GM19468 (cell line): ENCODE results near the gene LSP1.
"Not testable (repeated sequence)": the region's sequence is repeated elsewhere in the genome, so short reads cannot be mapped to it uniquely, and the experiment has no call there.

Experiments used
- ATAC-seq: cut with Tn5 transposase; IDR thresholded peaks from one replicate; pipeline ENCODE4 v1.9.1; 2021; ENCODE audit warnings: mild to moderate bottlenecking, moderate library complexity, moderate number of reproducible peaks; ENCODE audit not compliant: unreplicated experiment; ENCODE audit errors: extremely low read depth

LSP1 gene

DNA sequence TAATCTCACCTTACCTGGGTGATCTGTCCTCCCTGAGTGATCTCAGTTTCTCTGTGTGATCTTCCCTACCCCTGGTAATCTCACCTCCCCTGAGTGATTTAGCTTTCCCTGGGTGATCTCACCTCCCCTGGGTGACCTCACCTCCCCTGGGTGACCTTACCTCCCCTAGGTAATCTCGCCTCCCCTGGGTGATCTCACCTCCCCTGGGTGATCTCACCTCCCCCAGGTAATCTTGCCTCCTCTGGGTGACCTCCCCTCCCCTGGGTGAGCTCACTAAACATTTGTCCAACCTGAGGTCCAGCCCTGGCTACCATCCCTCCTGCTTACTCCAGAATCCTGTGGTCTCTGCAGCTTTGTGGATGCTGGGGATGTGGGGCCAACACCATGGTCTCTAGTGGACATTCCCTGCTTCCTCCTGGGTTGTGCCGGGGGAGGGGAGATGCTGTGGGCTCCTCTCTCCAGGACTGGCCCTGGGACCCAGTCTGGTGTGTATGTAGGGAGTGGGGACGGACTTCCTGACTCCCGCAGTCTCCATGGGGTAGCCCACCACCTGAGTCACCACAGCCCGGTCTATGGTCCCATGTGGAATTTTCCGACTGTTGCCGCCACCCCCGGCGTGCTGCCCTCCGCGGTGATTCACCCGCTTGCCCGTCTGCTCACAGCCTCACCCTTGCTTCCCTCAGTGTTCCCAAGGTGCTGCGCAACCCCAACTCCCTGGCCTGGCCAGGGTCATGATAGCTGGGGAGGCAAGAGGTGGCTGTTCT is 9.9 kb downstream of the LSP1 start:
- no peak for ATAC-seq

DNA sequence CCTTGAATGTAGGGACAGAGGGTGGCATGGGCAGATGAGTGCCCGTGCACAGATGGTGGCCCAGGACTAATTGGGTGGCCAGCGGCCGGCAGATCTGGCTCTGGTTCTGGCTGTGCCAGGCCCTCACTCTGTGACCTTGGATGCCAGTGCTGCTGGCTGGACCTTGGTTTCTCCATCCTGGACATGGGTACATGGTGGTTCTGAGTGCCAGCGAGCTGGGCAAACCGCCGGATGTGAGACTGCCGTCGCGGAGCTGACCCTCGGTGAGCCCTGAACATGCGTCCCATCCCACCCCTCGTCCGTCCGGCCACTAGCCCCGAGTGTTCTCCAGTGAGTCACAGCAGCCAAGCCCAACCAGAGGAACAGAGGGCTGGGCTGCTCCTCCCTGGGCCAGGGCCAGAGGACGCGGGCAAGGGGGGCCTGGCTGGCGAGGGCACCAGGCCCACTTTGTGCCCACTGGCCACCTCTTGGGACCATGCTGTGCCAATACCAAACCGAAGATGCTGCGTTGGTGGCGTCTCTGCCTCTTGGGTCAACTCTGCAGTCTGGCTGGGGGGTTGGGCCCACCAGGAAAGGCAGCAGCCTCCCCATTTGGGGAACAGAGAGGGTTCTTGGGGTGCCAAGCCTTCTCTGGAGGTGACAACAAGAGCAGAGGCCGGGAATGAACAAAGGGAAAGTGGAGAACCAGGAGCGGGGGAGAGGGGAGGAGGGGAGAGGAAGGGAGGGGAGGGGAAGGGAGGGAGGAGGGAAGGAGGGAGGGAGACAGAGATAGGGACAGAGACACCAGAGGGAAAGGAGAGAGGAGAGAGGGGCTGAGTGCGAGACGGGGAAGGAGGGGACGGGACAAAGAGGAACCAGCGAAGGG is 10.7 kb downstream of the LSP1 start:
- ATAC-seq, result no peak

DNA sequence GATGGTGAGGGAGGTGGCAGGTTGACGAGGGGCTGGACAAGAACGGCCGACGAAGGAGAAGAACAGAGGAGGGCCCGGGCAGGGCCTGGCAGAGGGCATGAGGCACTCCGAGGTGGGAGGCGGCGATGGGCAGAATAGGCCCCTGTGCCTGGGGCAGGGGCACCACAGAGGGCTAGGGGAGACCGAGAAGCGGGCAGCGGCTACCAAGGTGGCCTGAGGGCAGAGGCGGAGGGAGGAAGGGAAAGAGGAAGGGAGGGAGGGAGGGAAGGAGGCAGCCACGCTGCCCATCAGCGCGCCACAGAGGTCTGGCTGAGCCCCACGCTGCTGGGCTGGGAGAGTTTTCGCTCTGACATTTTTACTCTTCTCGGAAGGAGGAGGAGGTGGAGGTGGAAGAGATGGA is 11.3 kb downstream of the LSP1 start:
- no peak for ATAC-seq

DNA sequence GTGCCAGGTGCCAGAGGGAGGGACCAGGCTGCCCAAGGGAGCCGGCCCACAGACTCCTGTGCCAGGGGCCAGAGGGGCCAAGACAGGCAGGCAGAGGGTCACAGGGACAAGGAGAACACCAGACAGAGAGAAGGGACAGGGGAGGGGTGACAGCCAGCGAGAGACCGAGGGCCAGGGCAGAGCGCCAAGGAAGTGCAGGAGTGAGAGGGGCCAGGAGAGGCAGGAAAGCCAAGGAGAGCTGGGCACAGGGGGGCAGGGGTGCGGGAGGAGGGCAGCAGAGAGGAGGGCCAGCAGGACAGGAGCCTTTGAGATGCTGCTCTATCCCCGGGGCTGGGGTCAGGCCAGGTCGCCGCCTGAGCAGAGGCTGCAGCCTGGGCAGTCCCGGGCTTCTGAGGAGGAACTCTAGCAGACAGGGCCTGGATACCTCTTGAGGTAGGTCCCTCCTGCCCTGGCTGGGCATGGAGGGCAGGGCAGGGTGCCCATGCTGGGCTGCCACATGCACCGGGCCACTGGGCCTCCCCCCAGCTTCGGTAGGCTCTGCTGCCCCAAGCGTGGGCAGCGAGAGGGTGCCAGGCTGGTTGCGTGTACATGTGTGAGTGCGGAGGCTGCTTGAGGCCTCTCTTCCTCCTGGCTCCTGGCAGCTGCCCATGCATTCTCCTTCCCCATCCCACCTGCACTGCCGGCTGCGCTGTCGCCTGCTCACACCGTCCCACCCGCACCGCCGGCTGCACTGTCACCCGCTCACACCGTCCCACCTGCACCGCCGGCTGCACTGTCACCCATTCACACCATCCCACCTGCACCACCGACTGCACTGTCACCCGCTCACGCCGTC is 12.2 kb downstream of the LSP1 start:
- ATAC-seq, result no peak

DNA sequence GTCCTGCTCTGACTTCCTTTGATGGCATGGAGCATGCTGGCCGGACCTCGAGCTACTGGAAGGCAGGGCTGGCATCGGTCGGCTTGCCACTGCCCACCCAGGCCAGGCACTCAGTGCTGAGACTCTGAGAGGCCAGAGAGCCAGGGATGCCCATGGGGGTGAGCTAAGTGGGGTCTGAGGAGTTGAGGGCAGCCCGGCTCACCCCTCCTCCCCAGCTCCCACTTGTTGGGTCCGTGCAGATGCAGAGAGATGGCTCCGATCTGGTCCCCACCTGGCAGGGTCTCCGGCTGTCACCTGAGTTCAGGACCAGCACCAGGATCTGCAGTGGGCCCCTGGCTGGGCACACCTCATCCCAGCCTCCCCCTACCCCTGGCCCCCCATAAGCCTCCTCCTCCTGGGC is 13.3 kb downstream of the LSP1 start:
- no peak for ATAC-seq

DNA sequence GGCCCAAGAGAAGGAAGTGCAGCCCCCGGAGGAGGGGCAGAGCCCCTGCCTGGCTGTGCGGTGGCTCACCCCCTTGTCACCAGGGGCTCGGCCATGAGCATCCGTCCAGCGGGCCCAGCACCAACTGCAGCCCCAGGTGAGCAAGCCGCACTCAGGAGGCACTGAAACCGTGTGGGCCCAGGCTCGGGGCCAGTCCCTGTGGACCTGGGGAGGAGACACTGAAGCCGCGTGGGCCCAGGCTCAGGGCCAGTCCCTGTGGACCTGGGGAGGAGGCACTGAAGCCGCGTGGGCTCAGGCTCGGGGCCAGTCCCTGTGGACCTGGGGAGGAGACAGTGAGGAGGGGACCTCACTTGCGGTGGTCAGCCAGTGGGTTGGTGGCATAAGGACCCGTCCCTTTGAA is 13.9 kb downstream of the LSP1 start:
- ATAC-seq, result no peak

DNA sequence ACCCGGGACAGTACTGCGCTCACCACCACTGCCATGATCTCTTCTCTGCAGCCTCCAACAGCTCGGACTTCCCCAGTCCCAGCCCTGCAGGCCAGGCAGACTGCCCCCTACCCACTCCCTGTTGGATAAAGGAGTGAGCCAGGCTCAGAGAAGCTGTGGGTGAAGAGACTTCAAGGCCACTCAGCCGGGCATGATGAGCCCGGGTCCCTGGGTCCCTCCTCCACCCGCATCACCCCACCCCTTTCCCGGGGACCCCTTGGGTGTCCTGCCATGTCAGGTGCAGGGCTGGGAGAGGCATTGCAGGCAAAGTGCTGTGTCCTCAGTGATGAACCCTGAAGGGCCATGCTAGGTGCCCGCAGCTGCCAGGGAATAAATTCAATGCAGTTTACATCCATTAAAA is 14.5 kb downstream of the LSP1 start:
- ATAC-seq, result no peak

DNA sequence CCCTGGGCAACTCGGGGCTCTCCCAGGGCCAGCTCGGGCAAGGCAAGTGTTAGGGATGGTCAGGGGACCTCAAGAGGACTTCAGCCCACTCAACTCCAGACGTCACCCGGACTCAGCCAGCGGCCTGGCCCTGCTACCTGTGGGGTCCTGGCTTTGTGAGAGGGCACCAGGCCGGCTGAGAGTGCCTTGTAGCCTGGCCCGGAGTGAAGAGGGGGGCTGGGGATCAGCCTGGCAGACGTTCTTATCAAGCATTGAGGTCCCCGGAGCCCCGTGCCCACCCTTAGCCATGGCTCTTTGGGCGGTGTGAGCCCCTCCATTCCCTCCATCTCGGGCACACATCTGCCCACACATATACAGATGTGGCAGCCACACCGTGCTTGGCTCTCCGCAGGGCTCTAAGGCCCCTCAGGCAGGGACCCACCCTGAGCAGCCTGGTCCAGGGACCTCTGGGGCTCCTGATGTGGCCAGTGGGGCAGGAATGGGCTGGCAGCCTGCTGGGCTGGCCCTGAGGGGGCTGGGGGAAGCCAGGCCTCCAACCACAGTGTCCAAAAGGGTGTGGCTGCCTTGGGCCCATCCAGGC is 15.3 kb downstream of the LSP1 start:
- ATAC-seq, result no peak

DNA sequence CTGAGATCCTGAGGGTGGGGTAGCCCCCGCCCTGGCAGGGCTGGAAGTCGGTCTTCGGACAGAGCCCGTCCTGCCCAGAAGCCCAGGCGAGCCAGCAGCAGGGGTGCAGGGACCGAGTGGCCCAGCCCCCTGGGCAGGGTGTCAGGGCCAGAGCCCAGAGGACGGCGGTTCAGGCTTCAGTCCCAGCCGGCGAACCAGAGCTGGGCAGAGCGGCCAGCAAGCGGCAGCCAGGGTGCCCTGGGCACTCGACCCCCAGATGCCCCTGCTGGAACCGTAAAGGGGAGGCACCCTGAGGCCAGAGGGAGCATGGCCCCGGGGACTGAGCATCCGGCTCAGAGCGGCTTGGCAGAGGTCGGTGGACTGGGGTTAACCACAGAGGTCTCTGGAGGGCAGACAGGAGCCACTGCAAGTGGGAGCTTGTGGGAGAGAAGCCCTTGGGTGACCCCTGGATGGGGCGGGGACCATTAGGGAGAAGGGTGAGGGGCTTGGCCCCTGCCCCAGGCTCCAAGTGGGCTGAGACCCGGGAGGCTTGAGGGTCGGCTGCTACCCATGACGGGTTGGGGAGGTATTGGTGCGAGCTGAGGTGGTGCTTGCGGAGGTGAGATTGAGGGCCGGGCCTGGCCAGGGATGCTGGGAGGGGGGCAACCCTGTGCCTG is 15.9 kb downstream of the LSP1 start:
- no peak for ATAC-seq

DNA sequence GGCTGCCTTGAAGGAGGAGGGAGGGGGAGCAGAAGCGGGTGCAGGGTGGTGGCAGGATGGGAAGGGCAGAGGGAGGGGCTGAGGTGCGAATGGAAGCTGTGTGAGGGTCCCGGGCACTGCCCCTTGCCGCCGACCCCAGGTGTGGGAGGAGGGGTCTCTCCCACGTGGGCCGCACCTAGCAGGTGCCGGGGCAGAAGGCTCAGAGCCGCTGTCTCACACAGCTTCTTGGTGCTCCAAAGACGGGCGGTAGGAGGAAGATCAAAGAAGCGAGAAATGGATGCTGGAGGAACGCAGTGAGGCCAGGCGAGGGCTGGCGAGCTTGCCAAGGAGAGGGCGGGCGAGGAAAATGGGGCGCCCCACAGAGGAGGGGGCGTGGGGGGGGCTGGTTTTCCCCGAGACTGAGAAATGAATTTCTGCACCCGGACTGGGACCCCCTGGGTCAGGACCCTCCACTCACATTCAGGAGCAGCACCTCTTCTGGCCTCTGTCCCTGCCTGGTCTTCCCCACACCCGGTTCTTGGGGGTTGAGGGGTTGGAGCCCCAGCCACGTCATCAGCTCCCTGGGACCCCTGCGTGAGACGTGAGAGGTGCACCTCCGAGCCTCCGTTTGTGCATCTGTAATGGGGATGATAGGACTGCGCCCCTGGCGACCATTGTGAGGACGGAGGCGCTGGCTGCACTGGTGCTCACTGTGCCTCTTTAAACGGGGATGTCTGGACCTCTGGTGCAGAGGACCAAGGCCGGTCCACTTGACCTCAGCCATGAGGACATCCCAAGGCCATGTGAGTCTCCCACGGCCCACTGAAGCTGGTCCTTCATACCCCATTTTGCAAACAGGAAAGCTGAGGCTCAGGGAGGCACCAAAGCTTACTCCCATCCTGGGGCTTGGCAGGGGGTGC is 16.8 kb downstream of the LSP1 start:
- no peak for ATAC-seq

DNA sequence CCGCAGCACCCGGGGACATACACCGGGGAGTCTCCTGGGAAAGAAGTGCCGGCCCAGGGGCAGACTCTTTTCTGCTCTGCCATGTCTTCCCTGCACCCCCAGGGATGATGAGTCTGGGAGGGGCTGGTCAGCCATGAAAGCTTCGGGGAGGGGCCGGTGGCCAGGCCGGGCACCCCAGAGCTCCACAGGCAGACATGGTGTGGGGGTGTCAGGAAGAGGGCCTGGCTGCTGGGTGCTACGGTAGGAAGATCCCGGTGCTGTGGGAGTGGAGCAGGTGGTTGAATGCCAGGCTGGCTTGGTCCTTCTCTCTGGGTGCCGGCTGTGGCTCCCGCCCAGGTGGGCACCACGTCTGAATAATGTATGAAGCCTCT is 17.4 kb downstream of the LSP1 start:
- no peak for ATAC-seq

DNA sequence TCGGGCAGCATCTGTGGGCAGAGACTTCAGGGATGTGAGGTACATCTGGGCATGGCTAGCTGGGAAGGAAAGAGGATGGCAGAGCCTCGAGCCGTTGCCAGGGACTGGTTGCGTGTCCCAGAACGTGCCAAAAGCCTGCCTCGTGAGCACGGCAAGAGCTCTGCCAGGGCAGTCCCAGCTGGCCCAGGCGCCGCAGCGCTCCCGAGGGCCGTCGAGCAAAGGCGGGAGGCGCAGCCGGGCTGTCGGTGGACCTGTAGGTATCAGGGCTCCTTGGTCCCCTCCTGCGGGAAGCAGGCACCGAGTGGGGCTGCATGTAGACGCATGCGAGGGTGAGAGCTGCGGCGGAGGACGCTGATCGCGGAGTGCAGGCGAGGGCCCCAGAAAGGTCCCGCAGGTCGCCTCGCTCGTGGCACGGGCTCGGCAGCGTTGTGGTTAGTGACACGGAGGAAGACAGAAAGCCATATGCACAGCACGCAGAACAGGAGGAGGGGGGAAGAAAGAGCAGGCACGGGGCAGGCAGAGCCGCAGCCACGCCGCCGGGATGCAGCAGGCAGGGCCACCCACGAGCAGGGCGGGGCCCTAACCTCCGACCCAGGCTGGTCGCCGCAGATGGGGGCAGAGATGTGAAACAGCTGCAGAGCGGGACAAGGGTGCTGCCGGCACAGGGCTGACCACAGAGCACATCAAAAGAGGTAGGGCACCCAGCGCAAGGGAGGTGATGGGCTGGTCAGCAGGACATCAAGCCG is 18.0 kb downstream of the LSP1 start:
- no peak for ATAC-seq

DNA sequence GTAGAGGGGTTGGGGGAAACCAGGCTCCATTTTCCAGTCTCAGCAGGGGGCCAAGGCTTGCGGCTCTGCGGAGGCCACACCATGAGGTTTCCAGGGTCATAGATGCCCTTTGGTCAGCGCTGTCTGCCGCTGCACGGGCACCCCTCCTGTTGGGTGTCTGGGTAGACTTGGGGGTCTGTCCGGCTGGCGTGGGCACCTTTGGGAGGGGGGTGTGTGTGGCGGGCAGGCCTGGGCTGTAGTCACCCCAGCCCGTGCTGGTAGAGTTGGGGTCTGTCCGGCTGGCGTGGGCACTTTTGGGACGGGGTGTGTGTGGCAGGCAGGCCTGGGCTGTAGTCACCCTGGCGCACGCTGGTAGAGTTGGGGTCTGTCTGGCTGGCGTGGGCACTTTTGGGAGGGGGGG is 18.6 kb downstream of the LSP1 start:
- ATAC-seq, result no peak

DNA sequence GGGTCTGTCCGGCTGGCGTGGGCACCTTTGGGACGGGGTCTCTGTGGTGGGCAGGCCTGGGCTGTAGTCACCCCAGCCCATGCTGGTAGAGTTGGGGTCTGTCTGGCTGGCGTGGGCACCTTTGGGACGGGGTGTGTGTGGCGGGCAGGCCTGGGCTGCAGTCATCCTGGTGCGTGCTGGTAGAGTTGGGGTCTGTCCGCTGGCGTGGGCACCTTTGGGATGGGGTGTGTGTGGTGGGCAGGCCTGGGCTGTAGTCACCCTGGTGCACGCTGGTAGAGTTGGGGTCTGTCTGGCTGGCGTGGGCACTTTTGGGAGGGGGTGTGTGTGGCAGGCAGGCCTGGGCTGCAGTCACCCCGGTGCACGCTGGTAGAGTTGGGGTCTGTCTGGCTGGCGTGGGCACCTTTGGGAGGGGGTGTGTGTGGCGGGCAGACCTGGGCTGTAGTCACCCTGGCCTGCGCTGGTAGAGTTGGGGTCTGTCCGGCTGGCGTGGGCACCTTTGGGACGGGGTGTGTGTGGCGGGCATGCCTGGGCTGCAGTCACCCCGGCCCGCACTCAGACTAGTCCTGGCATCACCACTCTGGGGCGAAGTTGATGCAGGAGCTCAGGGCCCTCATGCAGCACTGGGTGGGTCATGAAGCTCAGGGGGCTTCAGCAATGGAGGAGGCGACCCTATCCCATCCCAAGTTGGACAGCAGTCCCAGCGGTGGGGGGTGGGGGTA is 19.5 kb downstream of the LSP1 start:
- ATAC-seq, result no peak

DNA sequence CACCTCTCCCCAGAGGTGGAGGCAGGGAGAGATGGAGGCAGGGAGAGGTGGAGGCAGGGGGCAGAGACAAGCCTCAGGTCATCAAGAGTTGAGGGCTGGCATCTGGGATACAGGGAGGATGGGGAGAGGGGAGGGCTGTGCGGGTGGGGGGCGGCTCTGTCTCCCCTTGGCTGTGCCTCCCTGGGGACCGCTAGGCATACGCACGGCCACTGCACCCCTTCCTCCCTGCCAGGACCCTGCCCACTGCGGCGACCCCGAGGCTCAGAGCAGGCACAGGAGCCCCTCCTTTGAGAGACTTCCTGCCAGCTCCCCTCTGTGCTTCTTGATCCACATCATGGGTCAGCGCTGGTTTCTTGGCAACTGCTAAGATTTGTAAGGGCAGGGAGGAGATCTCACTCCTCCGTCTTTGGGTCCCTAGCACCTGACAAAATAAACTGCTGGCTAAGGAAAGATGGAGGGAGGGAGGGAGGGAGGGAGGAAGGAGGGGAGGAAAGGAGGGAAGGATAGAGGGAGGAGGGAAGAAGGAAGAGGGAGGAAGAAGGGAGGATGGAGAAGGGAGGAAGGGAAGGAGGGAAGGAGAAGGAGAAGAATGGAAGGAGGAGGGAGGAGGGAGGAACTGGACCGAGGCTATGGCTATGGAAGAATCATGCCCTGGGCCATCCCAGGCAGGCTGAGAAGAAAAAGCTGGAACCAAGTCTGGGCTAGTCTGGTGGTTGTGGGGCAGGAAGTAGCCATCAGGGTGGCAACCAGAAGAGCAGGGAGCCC is 20.3 kb downstream of the LSP1 start:
- no peak for ATAC-seq

DNA sequence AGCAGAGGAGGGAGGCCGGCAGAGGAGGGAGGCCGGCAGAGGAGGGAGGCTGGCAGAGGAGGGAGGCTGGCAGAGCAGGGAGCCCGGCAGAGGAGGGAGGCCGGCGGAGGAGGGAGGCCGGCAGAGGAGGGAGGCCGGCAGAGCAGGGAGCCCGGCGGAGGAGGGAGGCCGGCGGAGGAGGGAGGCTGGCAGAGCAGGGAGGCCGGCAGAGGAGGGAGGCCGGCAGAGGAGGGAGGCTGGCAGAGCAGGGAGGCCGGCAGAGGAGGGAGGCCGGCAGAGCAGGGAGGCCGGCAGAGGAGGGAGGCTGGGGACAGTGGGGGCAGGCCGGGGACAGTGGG is 20.9 kb downstream of the LSP1 start:
- ATAC-seq, result not testable (repeated sequence)

DNA sequence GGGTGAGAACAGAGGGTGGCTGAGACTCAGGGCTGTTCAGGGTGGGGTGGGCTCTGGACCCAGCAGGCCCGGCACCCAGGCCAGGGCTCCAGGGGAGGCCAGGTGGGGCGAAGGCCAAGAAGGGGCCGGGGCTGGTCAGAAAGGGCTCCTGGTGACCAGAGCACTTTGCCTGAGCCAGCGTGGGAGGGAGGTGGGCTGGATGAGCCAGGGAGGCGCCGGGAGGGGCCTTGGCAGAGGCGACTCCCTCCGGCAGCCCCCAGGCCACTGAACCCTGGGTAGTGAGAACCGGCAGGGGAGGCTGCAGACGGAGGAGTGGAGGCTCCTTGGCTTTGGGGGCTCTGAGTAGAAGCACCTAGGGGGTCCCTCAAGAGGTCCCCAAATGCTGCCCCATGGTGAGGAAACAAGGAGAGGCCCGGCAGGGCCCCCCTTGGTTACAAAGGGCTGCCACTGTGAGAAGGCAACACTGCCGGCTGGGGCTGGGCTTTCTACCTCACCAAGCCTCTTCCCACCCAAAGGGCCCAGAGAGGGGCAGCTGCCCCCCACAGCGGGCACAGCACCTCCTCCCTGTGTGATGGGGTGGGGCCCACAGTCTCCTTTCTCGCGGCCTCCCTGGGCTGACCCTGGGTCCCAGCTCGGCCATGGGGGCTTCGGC is 21.7 kb downstream of the LSP1 start:
- ATAC-seq, result not testable (repeated sequence)
